H1 (cell line): ENCODE measurements around the gene SLC47A2. TPM values are rescaled to one million over a fixed set of nuclear protein-coding genes. Genes with fewer than 3 reads are reported as not detected.
A peak's percentile ranks its signal among the peaks of the same experiment; 100 is the strongest.

Experiments
- CTCF ChIA-PET: fragments of 300-600 bp; sonication (Branson Sonifier 250); formaldehyde crosslinking; loops from one replicate; lab custom pipeline; 2021; ENCODE audit not compliant: partially characterized antibody; lab: Charles Lee
- POLR2A ChIA-PET: fragments of 300-600 bp; sonication (Branson Sonifier 250); formaldehyde crosslinking; loops from one replicate; lab custom pipeline; 2021; ENCODE audit warnings: inconsistent platforms; ENCODE audit not compliant: partially characterized antibody; lab: Charles Lee
- DNase-seq, 2 experiments: peaks; one replicate each; pipeline versions ENCODE4 v3.0.0 to v3.0.0-alpha.2; 2010 to 2022; ENCODE audit warnings: low spot score in 2 of 2, low read depth in 1 of 2, mixed read lengths in 1 of 2
- FAIRE-seq: peaks from 2 replicates; lab custom pipeline; 2011; peaks lifted over from hg19 to GRCh38; lab: Jason Lieb, UNC
- H2AFZ ChIP-seq: 2 replicates; pipeline ENCODE4 v1.8.1; 2012; ENCODE audit warnings: low read length, inconsistent platforms
- H2AK5ac ChIP-seq: 2 replicates; pipeline ENCODE4 v1.6.1; 2013; ENCODE audit warnings: low read depth, low read length
- H2BK120ac ChIP-seq: replicated peaks from 2 replicates; pipeline ENCODE3; 2013; ENCODE audit warnings: low read depth, low read length, inconsistent platforms
- H2BK12ac ChIP-seq: 2 replicates; pipeline ENCODE4 v1.6.1; 2013; ENCODE audit warnings: low read depth, low read length
- H2BK15ac ChIP-seq: 2 replicates; pipeline ENCODE4 v1.6.1; 2013; ENCODE audit warnings: low read length
- H2BK20ac ChIP-seq: 2 replicates; pipeline ENCODE4 v1.6.1; 2013; ENCODE audit warnings: low read length
- H2BK5ac ChIP-seq: 2 replicates; pipeline ENCODE4 v1.6.1; 2013; ENCODE audit warnings: low read depth, low read length
- H3K14ac ChIP-seq: 2 replicates; pipeline ENCODE4 v1.6.1; 2013; ENCODE audit warnings: inconsistent platforms; ENCODE audit not compliant: insufficient read length
- H3K18ac ChIP-seq: 2 replicates; pipeline ENCODE4 v1.6.1; 2013; ENCODE audit warnings: low read length; ENCODE audit errors: extremely low read depth
- H3K23ac ChIP-seq: 2 replicates; pipeline ENCODE4 v1.6.1; 2013; ENCODE audit warnings: inconsistent platforms; ENCODE audit not compliant: insufficient read length
- H3K23me2 ChIP-seq: 2 replicates; pipeline ENCODE4 v1.6.1; 2013; ENCODE audit warnings: low read depth, low read length
- H3K27ac ChIP-seq: 2 replicates; pipeline ENCODE4 v1.6.1; 2011; ENCODE audit warnings: low read depth, low read length, inconsistent platforms
- H3K27me3 ChIP-seq, 4 experiments: replicated peaks in 1 of 4; 1 replicate in 1 of 4; 2 replicates in 3 of 4; pipeline versions ENCODE4 v1.6.1 to v1.8.1; 2011 to 2013; ENCODE audit warnings: low read length in 3 of 4, mild to moderate bottlenecking in 3 of 4, inconsistent platforms in 2 of 4, mixed read lengths in 2 of 4, moderate library complexity in 1 of 4; ENCODE audit not compliant: control insufficient read depth in 3 of 4, insufficient read depth in 3 of 4; ENCODE audit errors: extremely low read depth in 1 of 4
- H3K36me3 ChIP-seq, 4 experiments: 2 replicates each; pipeline versions ENCODE4 v1.6.1 to v1.8.1; 2011 to 2013; ENCODE audit warnings: mild to moderate bottlenecking in 4 of 4, low read length in 3 of 4, moderate library complexity in 2 of 4, control low read depth in 1 of 4, inconsistent platforms in 1 of 4; ENCODE audit not compliant: insufficient read depth in 4 of 4, control insufficient read depth in 2 of 4
- H3K4ac ChIP-seq: replicated peaks from 2 replicates; pipeline ENCODE3; 2013; ENCODE audit warnings: low read length, low read depth, mixed read lengths, inconsistent platforms; ENCODE audit not compliant: insufficient read length
- H3K4me1 ChIP-seq, 4 experiments: replicated peaks in 1 of 4; 1 replicate in 1 of 4; 2 replicates in 3 of 4; pipeline versions ENCODE4 v1.6.1 to v1.8.1; 2011 to 2013; ENCODE audit warnings: low read length in 3 of 4, inconsistent platforms in 2 of 4, mixed read lengths in 1 of 4; ENCODE audit not compliant: insufficient read depth in 4 of 4, control insufficient read depth in 3 of 4
- H3K4me2 ChIP-seq, 2 experiments: 2 replicates each; pipeline versions ENCODE4 v1.6.1 to v1.8.1; 2011 to 2013; ENCODE audit warnings: low read depth in 2 of 2, low read length in 2 of 2, control low read depth in 1 of 2, inconsistent platforms in 1 of 2, mild to moderate bottlenecking in 1 of 2; ENCODE audit not compliant: insufficient read depth in 1 of 2
- H3K4me3 ChIP-seq, 4 experiments: fragments of 200-600, 300-600 bp in 1 of 4; sonication (generic), shearing (Covaris generic), sonication (Bioruptor Twin) in 1 of 4; 2 replicates each; pipeline versions ENCODE4 v1.5.1 to v1.8.1; 2011 to 2016; ENCODE audit warnings: low read length in 4 of 4, low read depth in 3 of 4, control low read depth in 2 of 4, inconsistent platforms in 2 of 4, mild to moderate bottlenecking in 2 of 4, mixed read lengths in 1 of 4, moderate library complexity in 1 of 4; ENCODE audit not compliant: insufficient read depth in 2 of 4; ENCODE audit errors: extremely low read depth in 1 of 4
- H3K56ac ChIP-seq: replicated peaks from 2 replicates; pipeline ENCODE3; 2013; ENCODE audit warnings: low read depth, mild to moderate bottlenecking, mixed read lengths, low read length, inconsistent platforms; ENCODE audit not compliant: insufficient read length
- H3K79me1 ChIP-seq: 2 replicates; pipeline ENCODE4 v1.6.1; 2013; ENCODE audit warnings: low read depth, low read length, control low read depth
- H3K79me2 ChIP-seq, 2 experiments: 2 replicates each; pipeline versions ENCODE4 v1.6.1 to v1.8.1; 2012 to 2013; ENCODE audit warnings: low read length in 2 of 2, mild to moderate bottlenecking in 2 of 2, inconsistent platforms in 1 of 2; ENCODE audit not compliant: insufficient read depth in 2 of 2, control insufficient read depth in 1 of 2
- H3K9ac ChIP-seq, 4 experiments: replicated peaks in 1 of 4; 1 replicate in 1 of 4; 2 replicates in 3 of 4; pipeline versions ENCODE4 v1.6.1 to v1.8.1; 2011 to 2013; ENCODE audit warnings: low read depth in 3 of 4, low read length in 3 of 4, control low read depth in 2 of 4, mild to moderate bottlenecking in 2 of 4, moderate library complexity in 2 of 4, inconsistent platforms in 1 of 4; ENCODE audit errors: extremely low read depth in 1 of 4
- H3K9me3 ChIP-seq, 2 experiments: 2 replicates each; pipeline versions ENCODE4 v1.6.1 to v1.8.1; 2012 to 2013; ENCODE audit warnings: mild to moderate bottlenecking in 2 of 2, moderate library complexity in 2 of 2, control low read depth in 1 of 2, inconsistent platforms in 1 of 2, low read depth in 1 of 2, low read length in 1 of 2, mixed read lengths in 1 of 2; ENCODE audit not compliant: insufficient read depth in 2 of 2
- H4K20me1 ChIP-seq, 2 experiments: replicated peaks in 1 of 2; 2 replicates each; pipeline versions ENCODE3 to v1.8.1; 2011 to 2013; ENCODE audit warnings: inconsistent platforms in 2 of 2, low read length in 2 of 2, mild to moderate bottlenecking in 1 of 2; ENCODE audit not compliant: insufficient read depth in 2 of 2, control insufficient read depth in 1 of 2
- H4K5ac ChIP-seq: 2 replicates; pipeline ENCODE4 v1.6.1; 2013; ENCODE audit warnings: low read length, low read depth, mixed read lengths, inconsistent platforms; ENCODE audit not compliant: insufficient read length
- H4K8ac ChIP-seq: 2 replicates; pipeline ENCODE4 v1.8.0; 2013; ENCODE audit warnings: mild to moderate bottlenecking, moderate library complexity, low read length, inconsistent platforms; ENCODE audit not compliant: insufficient read depth; ENCODE audit errors: extremely low read depth
- H4K91ac ChIP-seq: replicated peaks from 2 replicates; pipeline ENCODE3; 2013; ENCODE audit warnings: low read length, mixed read lengths, inconsistent platforms; ENCODE audit not compliant: insufficient read length
- BCL11A ChIP-seq, 2 experiments: IDR thresholded peaks; one replicate each; pipeline ENCODE4 v1.6.1; 2011; ENCODE audit warnings: low read depth in 2 of 2, low read length in 2 of 2, mild to moderate bottlenecking in 2 of 2
- CBX8 ChIP-seq: fragments of 300-800, 300-1000 bp; sonication (generic); IDR thresholded peaks from 2 replicates; pipeline ENCODE4 v1.7.1; 2016; ENCODE audit warnings: low read depth, low read length, borderline replicate concordance
- CREB1 ChIP-seq: IDR thresholded peaks from 2 replicates; pipeline ENCODE4 v1.6.1; 2012; ENCODE audit warnings: inconsistent platforms
- CTBP2 ChIP-seq: IDR thresholded peaks from 2 replicates; pipeline ENCODE4 v1.7.0; 2011; ENCODE audit warnings: borderline replicate concordance, mild to moderate bottlenecking, moderate library complexity, mixed read lengths, low read length; ENCODE audit not compliant: insufficient read depth, insufficient read length
- EP300 ChIP-seq, 2 experiments: IDR thresholded peaks; 1 replicate in 1 of 2; 2 replicates in 1 of 2; pipeline ENCODE4 v1.6.1; 2011 to 2012; ENCODE audit warnings: low read depth in 2 of 2, low read length in 2 of 2, mild to moderate bottlenecking in 2 of 2, borderline replicate concordance in 1 of 2, inconsistent platforms in 1 of 2, moderate library complexity in 1 of 2
- JUND ChIP-seq: IDR thresholded peaks from 2 replicates; pipeline ENCODE4 v1.6.1; 2011; ENCODE audit warnings: mild to moderate bottlenecking, improper control_type of control experiment, low read length
- NRF1 ChIP-seq: IDR thresholded peaks from 2 replicates; pipeline ENCODE4 v1.6.1; 2011; ENCODE audit warnings: mild to moderate bottlenecking, low read depth, low read length, improper control_type of control experiment
- PHF8 ChIP-seq: fragments of 200-600 bp; sonication (generic); conservative IDR thresholded peaks from 2 replicates; pipeline ENCODE4 v1.7.1; 2012; ENCODE audit warnings: low read depth, mild to moderate bottlenecking, inconsistent platforms, low read length, moderate library complexity
- SIN3A ChIP-seq, 2 experiments: IDR thresholded peaks in 1 of 2; conservative IDR thresholded peaks in 1 of 2; 2 replicates each; pipeline ENCODE4 v1.6.1; 2011 to 2012; ENCODE audit warnings: low read length in 2 of 2, improper control_type of control experiment in 1 of 2, low read depth in 1 of 2, mild to moderate bottlenecking in 1 of 2
- SIX5 ChIP-seq: IDR thresholded peaks from 2 replicates; pipeline ENCODE4 v1.6.1; 2011; ENCODE audit warnings: mild to moderate bottlenecking, low read depth, low read length
- TEAD4 ChIP-seq: IDR thresholded peaks from 2 replicates; pipeline ENCODE4 v1.6.1; 2012; ENCODE audit warnings: low read depth, low read length, inconsistent platforms, mixed read lengths
- YY1 ChIP-seq: IDR thresholded peaks from 2 replicates; pipeline ENCODE4 v1.6.1; 2011; ENCODE audit warnings: low read depth, mild to moderate bottlenecking, low read length
- WGBS, 2 experiments: shearing (Covaris generic) in 1 of 2; methylation state at CpG; one replicate each; pipeline versions ENCODE4 v1.1.6 to v1.1.7; 2013 to 2015; ENCODE audit warnings: low lambda C conversion rate in 2 of 2, mixed read lengths in 2 of 2, inconsistent platforms in 1 of 2, low coverage in 1 of 2, missing lambda C conversion rate in 1 of 2; ENCODE audit not compliant: insufficient replicate concordance in 2 of 2, insufficient coverage in 1 of 2, insufficient read length in 1 of 2; ENCODE audit errors: extremely low coverage in 1 of 2, missing lambda C conversion rate in 1 of 2; 5-methylcytosine and 5-hydroxymethylcytosine counted together
- polyA plus RNA-seq, 7 experiments: library from polyadenylated mRNA; depleted of rRNA in 3 of 7; stranded (reverse) in 5 of 7; unstranded in 2 of 7; fragments of >200 nt in 5 of 7; fragments of 200-250 nt in 2 of 7; gene quantifications; 1 replicate in 5 of 7; 2 replicates in 1 of 7; 4 replicates in 1 of 7; pipeline versions ENCODE4 v1.2.1 to v1.2.3, GENCODE V29; 2011 to 2013; ENCODE audit warnings: missing spikeins in 2 of 7, mixed read lengths in 2 of 7
- total RNA-seq: library from RNA; stranded (reverse); fragmentation: NEBNext Ultra II Directional; extraction: Animal tissue kit (Norgen Biotek cat#: 25700); gene quantifications from 2 replicates; pipeline ENCODE4 v1.2.1, GENCODE V29; 2021

The SLC47A2 gene
- total and polyA plus RNA-seq, 2 of the 8 experiments (the other 6 are each of a cell fraction or from before 2014, with no cell fraction given): not detected

DNA sequence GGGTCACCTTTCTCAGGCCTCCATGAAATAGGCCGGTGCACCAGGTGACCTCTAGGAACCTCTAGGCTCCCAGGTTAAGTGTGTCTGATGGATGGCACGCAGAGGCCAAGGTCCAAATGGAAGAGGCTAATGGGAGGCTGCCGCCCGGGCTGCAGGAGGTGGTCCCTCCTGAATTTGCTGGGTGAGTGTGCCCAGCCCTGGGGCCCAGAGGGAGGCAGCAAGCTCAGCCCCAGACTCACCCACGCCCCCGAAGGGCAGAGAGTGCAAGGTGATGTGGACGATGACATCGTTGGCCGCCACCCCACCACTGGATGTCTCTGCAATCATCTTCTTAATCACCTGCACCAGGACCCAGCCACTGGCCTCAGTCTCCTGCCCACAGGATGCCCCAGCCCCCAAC lies 22.4 kb upstream of the SLC47A2 start:
- Histone ChIP-seq H3K23me2 (no peaks in the 10 kb centered on the region), H3K4me1 (no peaks in the 10 kb centered on the region), H3K4me2 (no peak overlapping the region), H2AK5ac (no peak overlapping the region), H3K27ac (no peak overlapping the region), H2BK5ac (no peak overlapping the region), H3K18ac (no peak overlapping the region), H3K14ac (no peak overlapping the region), H3K56ac (no peak overlapping the region), H2AFZ (no peak overlapping the region), H4K8ac (peak overlapping the region; percentile 42; the same call in 1 of the 2 replicates), H3K9ac (no peak overlapping the region), H4K20me1 (no peaks in the 10 kb centered on the region), H4K5ac (no peak overlapping the region), H2BK120ac (no peak overlapping the region), H3K79me2 (no peaks in the 10 kb centered on the region), H3K4me3 (no peak overlapping the region), H2BK20ac (no peak overlapping the region), H2BK15ac (no peak overlapping the region), H3K23ac (no peak overlapping the region), H3K9me3 (no peaks in the 10 kb centered on the region), H3K4ac (no peak overlapping the region), H3K79me1 (no peaks in the 10 kb centered on the region), H2BK12ac (no peak overlapping the region), H4K91ac (no peak overlapping the region), H3K27me3 (no peaks in the 10 kb centered on the region; a peak in 1 of 7 replicates), H3K36me3 (no peaks in the 10 kb centered on the region)
- CTCF ChIA-PET: interaction anchor here (1.2 to 1.7 kb wide), 2 partner anchors 15 to 92 kb away, joined by 3 read pairs; no protein-coding TSS in a partner anchor
- POLR2A ChIA-PET: no interaction called here
- DNase-seq (no peak), FAIRE-seq (no peak)
- TF ChIP-seq CBX8 (no peak), SIN3A (conservative IDR thresholded peaks at IDR 0.05 in 1 of 2, IDR thresholded peaks at IDR 0.05 in 1 of 2; ENCODE audit: low read depth in 1 of 2, low read length in 2 of 2) (no peak), YY1 (no peak), BCL11A (IDR thresholded peaks at IDR 0.05; ENCODE audit: low read depth in 2 of 2, low read length in 2 of 2) (no peak), JUND (no peak), CREB1 (no peak), PHF8 (no peak), CTBP2 (no peak), TEAD4 (no peak), SIX5 (no peak), NRF1 (no peak), EP300 (IDR thresholded peaks at IDR 0.05; ENCODE audit: borderline replicate concordance in 1 of 2, low read depth in 2 of 2, low read length in 2 of 2) (no peak)
- 93% methylated on average over 9 of the region's 9 CpGs; no CpG with 5 or more reads in 1 of the 2 experiments for WGBS, 2 experiments
